ENCODE measurements around the gene RIMS4. TPM values are rescaled to one million over a fixed set of nuclear protein-coding genes. Genes with fewer than 3 reads are reported as not detected.

RIMS4 gene
- total and polyA plus RNA-seq, 9 of the 15 experiments (the other 6 are each of a cell fraction or from before 2014, with no cell fraction given), result 0.04 TPM; not detected in 8

GRCh38 chr20:44704551-44704971, 105.8 kb downstream of the RIMS4 start (continued):
- TF ChIP-seq RAD51 (IDR thresholded peaks at IDR 0.05; ENCODE audit: borderline replicate concordance, low read depth) (no peak), RBM15 (IDR thresholded peaks at IDR 0.05; ENCODE audit: insufficient read depth, low read length) (no peak), ZFPM2 (CRISPR knock-in tag; IDR thresholded peaks at IDR 0.05) (no peak), GABPA (tag; conservative IDR thresholded peaks at IDR 0.05; ENCODE audit: low read depth) (no peak), LARP7 (IDR thresholded peaks at IDR 0.05) (no peak), DEAF1 (CRISPR knock-in tag; IDR thresholded peaks at IDR 0.05) (no peak), NRF1 (conservative IDR thresholded peaks at IDR 0.05 in 1 of 2, IDR thresholded peaks at IDR 0.05 in 1 of 2) (no peak), CHD1 (IDR thresholded peaks at IDR 0.05; ENCODE audit: low read length) (no peak), SREBF2 (CRISPR knock-in tag; IDR thresholded peaks at IDR 0.05) (no peak), ZFP36 (IDR thresholded peaks at IDR 0.05; ENCODE audit: low read depth, low read length, partially characterized antibody) (no peak)

GRCh38 chr20:44703956-44704488, 106.3 kb downstream of the RIMS4 start:
- Histone ChIP-seq H3K4me2 (ENCODE audit: insufficient read depth, low read length) (no peak overlapping the region), H3K36me3 (ENCODE audit: control insufficient read depth, insufficient read depth, low read length) (no peaks in the 10 kb centered on the region), H3K27me3 (ENCODE audit: control insufficient read depth in 2 of 2, insufficient read depth in 2 of 2, low read length in 2 of 2) (peaks cover 23 to 44% of the 10 kb centered on the region in 2 experiments; a peak in 4 of 5 replicates), H3K9me3 (replicated peaks; ENCODE audit: control insufficient read depth, insufficient read depth, low read depth, low read length) (no peaks in the 10 kb centered on the region), H3K79me2 (ENCODE audit: control insufficient read depth, insufficient read depth, low read length) (no peaks in the 10 kb centered on the region), H4K20me1 (replicated peaks; ENCODE audit: control insufficient read depth, insufficient read depth, low read length) (0 out of 2 replicates have a peak, but pooled peaks cover 4% of the 10 kb centered on the region), H3K4me3 (no peak overlapping the region), H3K9ac (ENCODE audit: insufficient read depth in 1 of 2, low read depth in 2 of 2, low read length in 2 of 2) (0 out of 4 replicates have a peak overlapping the region, but pooled peaks of 1 of the 2 experiments have one; percentile 40), H2AFZ (ENCODE audit: low read depth, low read length) (no peak overlapping the region), H3K4me1 (replicated peaks in 1 of 2; ENCODE audit: control insufficient read depth in 2 of 2, insufficient read depth in 2 of 2, low read length in 2 of 2) (no peaks in the 10 kb centered on the region), H3K9me1 (ENCODE audit: control insufficient read depth, insufficient read depth, low read length) (no peaks in the 10 kb centered on the region), H3K27ac (ENCODE audit: extremely low read depth, low read depth, low read length) (no peak overlapping the region)
- in situ Hi-C loops (cut with MboI), result no loop called here
- ATAC-seq, result no peak
- DNase-seq (ENCODE audit: extremely low read depth in 1 of 4, low spot score in 3 of 4), result no peak
- WGBS (ENCODE audit: insufficient coverage, low coverage, missing lambda C conversion rate), result 1% methylated on average over 8 of the region's 9 CpGs
- intact Hi-C loops (cut with micrococcal nuclease), result no loop called here
- ChIA-PET CTCF (ENCODE audit: low intra/inter-chr PET ratio) (no interaction called here), POLR2A (no interaction called here)
- no TSS peak for BruUV-seq (replicated peaks)
- no peak for FAIRE-seq
- no peak for TF ChIP-seq MEIS2 (IDR thresholded peaks at IDR 0.05; ENCODE audit: partially characterized antibody)
- no peak for TF ChIP-seq HMG20A (CRISPR knock-in tag; conservative IDR thresholded peaks at IDR 0.05)
- TF ChIP-seq ZNF175 (CRISPR knock-in tag; IDR thresholded peaks at IDR 0.05; ENCODE audit: low read depth), result no peak
- TF ChIP-seq ETS1 (conservative IDR thresholded peaks at IDR 0.05; ENCODE audit: control insufficient read depth, low read depth, low read length), result no peak
- no peak for TF ChIP-seq BCLAF1 (IDR thresholded peaks at IDR 0.05; ENCODE audit: borderline replicate concordance in 1 of 2, control insufficient read depth in 1 of 2, low read depth in 2 of 2, low read length in 1 of 2)
- TF ChIP-seq LEF1 (IDR thresholded peaks at IDR 0.05), result no peak
